Tibial nerve (tissue), 4 donors: ENCODE data around the gene WIZ.
"Not testable (repeated sequence)": the region's sequence is repeated elsewhere in the genome, so short reads cannot be mapped to it uniquely, and the experiment has no call there.

Experiments
- CTCF ChIP-seq, 5 experiments: fragments of 200-600 bp in 3 of 5; fragments of 450-650 bp in 2 of 5; sonication (generic) in 3 of 5; IDR thresholded peaks; one replicate each; pipeline ENCODE4 v1.5.1; 2016 to 2019; ENCODE audit warnings: antibody characterized with exemption in 5 of 5, mild to moderate bottlenecking in 3 of 5, moderate library complexity in 2 of 5
- EP300 ChIP-seq, 2 donors: sonication (generic); formaldehyde crosslinking; IDR thresholded peaks; one replicate each; pipeline ENCODE4 v1.6.1; 2017; ENCODE audit warnings: antibody characterized with exemption in 2 of 2, mild to moderate bottlenecking in 1 of 2
- POLR2A ChIP-seq, 2 donors: fragments of 450-650 bp; IDR thresholded peaks; one replicate each; pipeline ENCODE4 v1.6.1; 2017; ENCODE audit warnings: antibody characterized with exemption in 2 of 2, mild to moderate bottlenecking in 2 of 2, moderate library complexity in 2 of 2

GRCh38 chr19:15411351-15411750 lies 38.4 kb downstream of the WIZ start:
- not testable (repeated sequence) for TF ChIP-seq CTCF, POLR2A, EP300 (IDR thresholded peaks at IDR 0.05)
